ENCODE measurements around the gene NRCAM. TPM values are rescaled to one million over a fixed set of nuclear protein-coding genes. Genes with fewer than 3 reads are reported as not detected.

Gene NRCAM
- total and polyA plus RNA-seq, 2 of the 8 experiments (the other 6 are each of a cell fraction or from before 2014, with no cell fraction given) = 2.7 to 3.8 TPM

DNA sequence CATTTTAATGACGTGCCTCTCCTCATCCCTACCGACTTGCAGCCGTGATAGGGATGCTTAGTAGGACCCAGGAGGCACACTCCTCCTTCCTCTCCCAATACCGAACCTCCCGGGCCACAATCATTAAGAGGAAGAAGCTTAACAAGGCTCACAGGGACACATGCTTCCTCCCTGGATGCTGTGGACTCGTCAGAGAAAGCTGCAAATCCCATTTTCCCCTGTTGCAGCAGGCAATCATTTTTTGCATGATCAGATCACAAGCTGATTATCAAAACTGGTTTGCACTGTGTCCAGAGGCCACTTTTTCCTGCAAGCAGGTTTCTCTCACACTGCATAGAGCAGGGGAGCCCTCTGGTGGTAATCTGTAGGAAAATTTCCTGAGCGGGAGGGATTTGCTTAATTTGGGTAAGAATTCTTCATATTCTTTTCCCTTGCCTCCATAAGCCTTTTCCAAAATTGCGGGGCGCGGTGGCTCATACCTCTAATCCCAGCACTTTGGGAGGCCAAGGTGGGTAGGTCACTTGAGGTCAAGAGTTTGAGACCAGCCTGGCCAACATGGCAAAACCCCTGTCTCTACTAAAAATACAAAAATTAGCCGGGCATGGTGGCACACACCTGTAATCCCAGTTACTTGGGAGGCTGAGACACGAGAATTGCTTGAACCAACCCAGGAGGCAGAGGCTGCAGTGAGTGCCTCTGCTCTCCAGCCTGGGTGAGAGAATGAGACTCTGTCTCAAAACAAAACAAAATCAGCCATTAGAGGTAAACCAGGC lies 310.0 kb downstream of the NRCAM start (continued):
- no peak for TF ChIP-seq CHD7 (IDR thresholded peaks at IDR 0.05; ENCODE audit: insufficient replicate concordance, low read length)
- no peak for TF ChIP-seq USF2 (IDR thresholded peaks at IDR 0.05; ENCODE audit: low read length)
- no peak for TF ChIP-seq ATF2 (IDR thresholded peaks at IDR 0.05; ENCODE audit: low read length)
- no peak for TF ChIP-seq TEAD4 (IDR thresholded peaks at IDR 0.05; ENCODE audit: low read depth, low read length)
- no peak for TF ChIP-seq CEBPB (IDR thresholded peaks at IDR 0.05; ENCODE audit: low read depth, low read length)
- TF ChIP-seq FOSL1 (IDR thresholded peaks at IDR 0.05; ENCODE audit: insufficient read depth, low read depth, low read length) = peak; percentile 87
- TF ChIP-seq CREB1 (IDR thresholded peaks at IDR 0.05) = peak; percentile 48; the same call in 1 of the 2 replicates

Measured in H1 (cell line).